HAP-1 (cell line): ENCODE measurements around the gene RBBP9.
"Not testable (repeated sequence)": the region's sequence is repeated elsewhere in the genome, so short reads cannot be mapped to it uniquely, and the experiment has no call there.

Experiments used
- DNase-seq, 2 experiments: peaks; one replicate each; pipeline ENCODE4 v3.0.0-alpha.2; 2016 to 2020; ENCODE audit warnings: low spot score in 2 of 2
- H3K27me3 ChIP-seq: fragments of 250-450 bp; sonication (Bioruptor Pico); 2 replicates; pipeline ENCODE4 v1.5.1; 2020; ENCODE audit warnings: low read depth, mild to moderate bottlenecking, moderate library complexity
- H3K36me3 ChIP-seq: fragments of 250-450 bp; sonication (Bioruptor Pico); replicated peaks from 2 replicates; pipeline ENCODE4 v1.5.1; 2020; ENCODE audit warnings: mild to moderate bottlenecking
- H3K4me1 ChIP-seq: fragments of 250-450 bp; sonication (Bioruptor Pico); 2 replicates; pipeline ENCODE4 v1.5.1; 2020; ENCODE audit warnings: mild to moderate bottlenecking
- H3K4me3 ChIP-seq: fragments of 250-450 bp; sonication (Bioruptor Pico); 2 replicates; pipeline ENCODE4 v1.5.1; 2020; ENCODE audit warnings: mild to moderate bottlenecking, moderate library complexity
- H3K9me3 ChIP-seq: fragments of 250-450 bp; sonication (Bioruptor Pico); 2 replicates; pipeline ENCODE4 v1.5.1; 2020; ENCODE audit warnings: mild to moderate bottlenecking, moderate library complexity
- in situ Hi-C: fragments of 300-500 bp; cut with MboI; formaldehyde crosslinking; loops from 3 replicates; pipeline ENCODE4 v1.14.3; 2020; ENCODE audit warnings: low sequenced_read_pairs, inconsistent platforms, mixed read lengths

The RBBP9 gene

DNA sequence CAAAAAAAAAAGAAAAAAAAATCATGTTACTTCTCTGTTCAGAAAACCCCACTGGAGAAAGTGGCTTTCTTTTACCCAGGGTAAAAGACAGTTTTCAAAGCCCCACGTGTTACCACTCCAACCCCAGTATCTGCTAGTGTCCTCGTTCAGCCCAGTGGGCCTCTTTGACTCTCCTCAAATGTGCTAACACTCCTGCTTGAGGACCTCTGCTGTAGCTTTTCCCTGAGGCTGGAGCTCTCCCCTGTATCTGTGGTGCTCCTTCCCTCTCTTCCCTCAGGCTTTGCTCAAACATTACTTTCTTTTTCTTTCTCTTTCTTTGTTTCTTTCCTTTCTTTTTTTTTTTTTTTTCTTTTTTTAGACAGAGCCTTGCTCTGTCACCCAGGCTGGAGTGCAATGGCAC, 26.0 kb upstream of the RBBP9 start:
- DNase-seq, result no peak
- no peak overlapping the region for H3K4me3 ChIP-seq
- H3K27me3 ChIP-seq, result no peaks in the 10 kb centered on the region
- no peaks in the 10 kb centered on the region for H3K9me3 ChIP-seq
- in situ Hi-C loops, result no loop called here
- no peaks in the 10 kb centered on the region for H3K4me1 ChIP-seq
- peaks cover 39% of the 10 kb centered on the region for H3K36me3 ChIP-seq

DNA sequence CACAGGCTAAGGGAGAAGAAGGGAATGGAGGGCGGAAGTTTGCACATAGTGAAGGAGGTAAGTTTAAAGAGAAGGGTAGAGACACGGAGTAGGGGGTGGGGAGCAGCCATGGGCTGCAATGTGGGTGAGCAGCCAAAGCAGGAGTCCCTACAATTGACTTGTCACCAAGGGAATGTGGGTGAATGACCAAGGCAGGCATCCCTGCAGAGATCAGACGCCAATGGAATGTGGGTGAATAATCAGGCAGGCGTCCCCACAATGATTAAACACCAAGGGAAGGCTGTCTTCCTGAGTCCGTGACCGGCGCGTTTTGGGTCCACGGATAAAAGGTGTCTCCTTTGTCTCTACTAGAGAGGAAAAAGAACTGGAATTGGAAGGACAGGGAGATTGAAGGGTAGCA, 25.0 kb upstream of the RBBP9 start:
- H3K9me3 ChIP-seq, DNase-seq, H3K4me1 ChIP-seq, H3K4me3 ChIP-seq, in situ Hi-C loops, H3K27me3 ChIP-seq: not testable (repeated sequence)
- peaks cover 32% of the 10 kb centered on the region for H3K36me3 ChIP-seq

DNA sequence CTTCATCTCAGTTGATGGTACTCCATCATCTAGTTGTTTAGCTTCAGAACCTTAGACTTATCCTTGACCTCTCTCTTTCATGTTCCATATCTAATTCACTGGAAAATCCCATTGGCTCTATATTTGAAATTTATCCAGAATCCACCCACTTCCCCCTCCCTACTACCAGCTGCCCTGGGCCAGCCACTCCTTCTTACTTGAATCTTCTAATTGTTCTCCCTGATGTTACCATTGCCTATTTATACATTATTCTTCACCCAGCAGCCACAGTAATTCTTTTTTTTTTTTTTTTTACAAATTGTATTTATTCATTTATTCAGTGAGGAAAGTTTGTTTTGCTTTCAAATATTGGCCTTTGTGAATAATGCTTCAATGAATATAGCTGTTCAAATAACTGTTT, 18.9 kb upstream of the RBBP9 start:
- in situ Hi-C loops, result no loop called here
- no peak for DNase-seq
- Histone ChIP-seq H3K9me3 (no peaks in the 10 kb centered on the region), H3K4me3 (no peak overlapping the region), H3K36me3 (peaks cover 36% of the 10 kb centered on the region), H3K27me3 (no peaks in the 10 kb centered on the region), H3K4me1 (no peaks in the 10 kb centered on the region)

DNA sequence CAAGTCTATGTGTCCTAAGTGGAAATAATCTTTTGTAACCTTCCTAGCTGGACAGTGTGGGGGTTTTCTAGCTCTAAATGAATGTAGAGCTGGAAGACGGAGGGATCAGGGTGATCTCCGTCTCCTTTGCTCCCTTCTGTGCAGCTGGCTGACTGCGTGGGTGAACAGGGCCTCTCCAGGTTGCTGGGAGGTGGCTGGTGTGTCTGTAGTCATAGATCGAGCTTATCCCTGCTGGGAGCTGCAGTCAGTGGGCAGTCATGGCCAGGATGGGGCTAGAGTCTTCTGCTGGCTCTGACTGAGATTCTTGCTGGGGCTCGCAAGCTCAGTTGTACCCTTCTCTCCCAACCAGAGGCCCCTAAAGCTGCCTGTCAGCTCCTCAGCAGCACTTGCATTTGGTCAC, 17.1 kb upstream of the RBBP9 start:
- Histone ChIP-seq H3K27me3 (no peaks in the 10 kb centered on the region), H3K4me3 (no peak overlapping the region), H3K36me3 (peaks cover 50% of the 10 kb centered on the region), H3K9me3 (no peaks in the 10 kb centered on the region), H3K4me1 (no peaks in the 10 kb centered on the region)
- no peak for DNase-seq
- in situ Hi-C loops, result no loop called here

DNA sequence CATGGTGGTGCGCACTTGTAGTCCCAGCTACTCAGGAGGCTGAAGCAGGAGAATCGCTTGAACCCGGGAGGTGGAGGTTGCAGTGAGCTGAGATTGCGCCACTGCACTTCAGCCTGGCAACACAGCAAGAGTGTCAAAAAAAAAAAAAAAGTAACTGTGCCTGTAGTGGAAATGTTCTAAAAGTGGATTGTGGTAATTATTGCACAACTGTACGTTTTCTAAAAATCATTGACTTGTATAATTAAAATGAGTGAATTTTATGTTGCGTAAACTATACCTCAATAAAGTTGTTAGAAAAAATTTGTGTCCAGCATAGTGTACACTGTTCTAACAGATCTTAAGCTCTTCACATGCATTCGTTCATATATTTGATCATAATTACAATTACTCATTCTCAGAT, 16.2 kb upstream of the RBBP9 start:
- Histone ChIP-seq H3K4me3 (no peak overlapping the region), H3K4me1 (peaks cover 4% of the 10 kb centered on the region; the same call in 1 of the 2 replicates), H3K36me3 (peaks cover 50% of the 10 kb centered on the region), H3K9me3 (no peaks in the 10 kb centered on the region), H3K27me3 (no peaks in the 10 kb centered on the region)
- in situ Hi-C loops, result no loop called here
- no peak for DNase-seq

DNA sequence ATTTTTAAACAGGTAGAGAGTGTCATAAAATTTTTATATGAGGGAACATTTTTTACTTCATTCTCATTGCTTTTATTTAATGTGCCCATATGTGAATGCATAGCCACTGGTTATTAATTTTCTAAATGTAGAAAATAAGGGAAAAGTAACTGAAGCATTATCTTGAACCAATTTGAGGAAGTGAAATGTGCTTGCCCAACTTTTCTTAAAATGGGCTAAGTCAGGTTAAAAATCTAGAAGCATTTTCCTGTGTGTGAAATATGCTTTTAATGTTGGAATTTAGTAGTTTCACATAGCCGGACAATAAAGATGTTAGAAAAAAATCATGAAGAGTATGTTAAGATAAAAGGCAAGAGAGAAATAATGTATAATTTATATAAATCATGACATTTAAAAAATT, 14.5 kb upstream of the RBBP9 start:
- no peak for DNase-seq
- no peaks in the 10 kb centered on the region for H3K9me3 ChIP-seq
- H3K4me3 ChIP-seq, result no peak overlapping the region
- peaks cover 50% of the 10 kb centered on the region for H3K36me3 ChIP-seq
- H3K27me3 ChIP-seq, result no peaks in the 10 kb centered on the region
- H3K4me1 ChIP-seq, result peaks cover 7% of the 10 kb centered on the region
- in situ Hi-C loops, result no loop called here

DNA sequence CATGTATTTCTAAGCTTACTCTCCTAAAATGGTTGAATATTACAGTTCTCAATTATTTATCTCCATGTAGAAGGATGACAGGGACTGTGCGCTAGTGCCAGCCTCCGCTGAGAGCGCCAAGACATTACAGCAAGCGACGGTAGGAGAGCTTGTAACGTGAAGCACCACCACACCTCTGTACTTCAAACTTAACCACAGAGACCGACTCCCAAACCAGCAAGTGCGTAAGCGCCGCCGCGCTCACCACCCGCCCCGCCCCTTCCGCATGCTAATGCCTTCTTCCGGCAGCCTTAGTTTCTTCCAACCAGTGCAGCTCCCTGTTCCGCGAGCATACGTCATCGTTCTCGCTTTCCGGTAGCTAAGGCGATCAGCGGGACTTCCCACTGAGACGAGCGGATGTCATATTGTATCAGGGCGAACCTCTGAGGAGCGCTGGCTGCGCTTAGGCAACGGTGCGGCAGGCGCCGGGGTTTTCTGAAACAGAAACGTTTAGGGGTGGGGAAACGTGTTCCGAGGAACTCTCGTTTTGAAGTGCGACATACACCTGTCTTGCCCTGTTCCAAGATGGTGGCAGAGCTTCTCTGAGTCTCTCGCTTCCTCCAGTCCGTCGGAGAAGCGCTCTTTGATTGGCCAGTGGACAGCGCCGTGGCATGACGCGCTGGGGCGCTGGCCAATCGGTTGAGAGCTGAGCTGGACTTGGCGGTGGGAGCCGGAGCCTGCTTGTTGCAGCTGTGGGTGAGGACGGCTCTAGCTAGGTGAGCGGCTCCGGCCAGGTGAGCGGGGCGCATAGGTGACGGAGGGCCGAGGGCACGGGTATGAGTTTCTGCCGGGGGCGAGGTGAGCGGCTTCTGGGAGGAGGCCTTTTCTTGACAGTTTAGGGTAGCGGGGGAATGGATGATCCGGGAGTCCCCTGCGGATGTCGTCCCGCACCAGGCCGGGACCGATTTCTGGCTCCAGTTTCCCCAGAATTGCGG, 10.5 kb upstream of the RBBP9 start, which contains the start of gene SEC23B:
TSS of gene SEC23B (plus strand) at position 723 of the 974 bp plus-strand sequence. CDS start 2,896 bp downstream, outside the sequence.
- Histone ChIP-seq H3K9me3 (no peaks in the 10 kb centered on the region), H3K27me3 (no peaks in the 10 kb centered on the region), H3K4me1 (peaks cover 7% of the 10 kb centered on the region), H3K4me3 (peak within 1 kb of the TSS; percentile 90), H3K36me3 (peaks cover 28% of the 10 kb centered on the region)
- in situ Hi-C loops, result no loop called here
- DNase-seq, result peak; percentile 97 to 98

DNA sequence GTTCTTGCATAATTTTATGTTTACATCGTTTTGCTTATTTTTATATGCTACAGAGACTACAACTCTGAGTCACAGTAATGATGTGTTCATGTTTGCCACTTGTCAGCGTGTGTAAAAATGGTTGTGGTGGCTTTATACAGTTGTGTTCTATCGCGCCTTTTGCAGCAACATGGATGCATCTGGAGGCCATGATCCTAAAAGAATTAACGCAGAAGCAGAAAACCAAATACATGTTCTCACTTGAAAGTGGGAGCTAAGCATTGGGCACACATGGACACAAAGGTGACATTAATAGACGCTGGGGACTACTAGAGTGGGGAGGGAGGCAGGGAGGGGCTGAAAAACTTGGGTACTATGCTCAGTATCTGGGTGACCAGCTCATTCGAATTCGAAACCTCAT, 9.7 kb upstream of the RBBP9 start:
- in situ Hi-C loops, result no loop called here
- DNase-seq, result no peak
- Histone ChIP-seq H3K27me3 (no peaks in the 10 kb centered on the region), H3K36me3 (peaks cover 22% of the 10 kb centered on the region), H3K4me3 (peak overlapping the region; percentile 90), H3K9me3 (no peaks in the 10 kb centered on the region), H3K4me1 (peaks cover 7% of the 10 kb centered on the region)

DNA sequence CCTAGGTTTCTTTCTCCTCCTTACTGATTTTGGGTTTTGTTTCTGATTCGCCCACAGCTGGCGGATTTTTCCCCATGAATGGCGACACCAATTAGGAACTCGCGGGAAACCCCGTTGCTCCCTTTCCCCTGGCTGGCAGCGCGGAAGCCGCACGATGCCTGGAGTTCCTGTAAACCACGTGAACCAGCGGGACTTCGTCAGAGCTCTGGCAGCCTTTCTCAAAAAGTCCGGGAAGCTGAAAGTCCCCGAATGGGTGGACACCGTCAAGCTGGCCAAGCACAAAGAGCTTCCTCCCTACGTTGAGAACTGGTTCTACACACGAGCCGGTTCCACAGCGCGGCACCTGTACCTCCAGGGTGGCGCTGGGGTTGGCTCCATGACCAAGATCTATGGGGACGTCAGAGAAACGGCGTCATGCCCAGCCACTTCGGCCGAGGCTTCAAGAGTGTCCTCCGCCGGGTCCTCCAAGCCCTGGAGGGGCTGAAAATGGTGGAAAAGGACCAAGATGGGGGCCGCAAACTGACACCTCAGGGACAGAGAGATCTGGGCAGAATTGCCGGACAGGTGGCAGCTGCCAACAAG, 7.5 kb upstream of the RBBP9 start:
- Histone ChIP-seq H3K27me3 (no peaks in the 10 kb centered on the region), H3K4me1 (peaks cover 7% of the 10 kb centered on the region), H3K4me3 (no peak overlapping the region), H3K9me3 (no peaks in the 10 kb centered on the region), H3K36me3 (peaks cover under 1% of the 10 kb centered on the region; the same call in 1 of the 2 replicates)
- DNase-seq, result no peak
- in situ Hi-C loops, result no loop called here

DNA sequence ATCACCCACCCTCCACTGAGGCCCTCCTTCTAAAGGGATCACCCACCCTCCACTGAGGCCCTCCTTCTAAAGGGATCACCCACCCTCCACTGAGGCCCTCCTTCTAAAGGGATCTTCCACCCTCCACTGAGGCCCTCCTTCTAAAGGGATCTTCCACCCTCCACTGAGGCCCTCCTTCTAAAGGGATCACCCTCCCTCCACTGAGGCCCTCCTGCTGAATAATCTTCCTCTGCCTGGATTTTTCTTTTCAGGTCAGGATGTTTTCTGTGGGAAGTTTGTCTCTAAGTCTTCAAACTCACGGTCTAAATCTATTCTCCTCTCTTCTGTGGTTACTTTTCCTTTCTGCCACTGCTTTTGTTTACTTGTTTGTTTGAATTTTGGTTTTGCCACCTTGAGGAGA, 4.6 kb upstream of the RBBP9 start:
- H3K36me3 ChIP-seq, H3K4me1 ChIP-seq, in situ Hi-C loops, DNase-seq, H3K4me3 ChIP-seq, H3K27me3 ChIP-seq, H3K9me3 ChIP-seq: not testable (repeated sequence)

DNA sequence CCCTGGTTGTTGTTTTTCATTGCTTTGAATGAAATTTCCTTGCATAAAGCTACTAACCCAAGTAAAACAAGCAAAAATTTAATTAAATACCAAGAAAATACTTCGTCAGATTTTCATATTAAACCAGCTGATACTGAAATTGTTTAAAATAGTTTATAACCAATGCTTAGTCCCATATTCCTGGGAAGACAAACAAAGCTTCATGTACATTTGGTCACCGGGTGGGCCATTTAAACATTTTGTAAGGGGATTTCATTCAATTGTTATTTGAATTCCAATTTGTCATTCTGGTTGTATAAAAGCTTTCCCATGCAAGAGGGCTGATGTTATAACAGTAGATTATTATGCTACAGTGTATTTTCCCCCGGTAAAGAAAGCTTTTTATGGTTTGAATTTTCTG, 578 bp upstream of the RBBP9 start:
- Histone ChIP-seq H3K27me3 (no peaks in the 10 kb centered on the region), H3K4me3 (peak overlapping the region; percentile 75), H3K36me3 (peaks cover 10% of the 10 kb centered on the region), H3K9me3 (no peaks in the 10 kb centered on the region), H3K4me1 (peaks cover 7% of the 10 kb centered on the region)
- DNase-seq, result no peak
- in situ Hi-C loops, result no loop called here

DNA sequence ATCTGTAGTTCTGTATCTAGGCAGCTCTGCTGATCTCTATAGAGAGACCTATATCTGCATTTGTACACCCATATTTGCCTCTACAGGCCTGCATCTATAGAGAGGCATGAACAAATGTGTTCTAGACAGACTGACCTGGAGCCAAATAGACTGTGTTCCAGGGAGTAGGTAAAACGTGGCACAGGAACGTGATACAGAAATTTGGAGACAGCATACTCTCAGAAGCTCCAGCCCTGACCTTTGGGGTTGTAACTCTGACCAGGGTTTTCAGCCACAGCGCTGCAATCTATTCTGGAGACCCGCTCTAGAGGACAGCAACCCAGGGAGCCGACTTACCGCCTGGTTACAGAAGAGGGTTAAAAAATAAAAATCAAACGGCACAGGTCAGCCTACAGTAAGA, 983 bp downstream of the RBBP9 start:
- Histone ChIP-seq H3K9me3 (no peaks in the 10 kb centered on the region), H3K36me3 (peaks cover 15% of the 10 kb centered on the region), H3K27me3 (no peaks in the 10 kb centered on the region), H3K4me1 (peaks cover 7% of the 10 kb centered on the region), H3K4me3 (peak overlapping the region; percentile 75)
- in situ Hi-C loops, result no loop called here
- DNase-seq, result peak in 1 of 2 experiments; percentile 14

DNA sequence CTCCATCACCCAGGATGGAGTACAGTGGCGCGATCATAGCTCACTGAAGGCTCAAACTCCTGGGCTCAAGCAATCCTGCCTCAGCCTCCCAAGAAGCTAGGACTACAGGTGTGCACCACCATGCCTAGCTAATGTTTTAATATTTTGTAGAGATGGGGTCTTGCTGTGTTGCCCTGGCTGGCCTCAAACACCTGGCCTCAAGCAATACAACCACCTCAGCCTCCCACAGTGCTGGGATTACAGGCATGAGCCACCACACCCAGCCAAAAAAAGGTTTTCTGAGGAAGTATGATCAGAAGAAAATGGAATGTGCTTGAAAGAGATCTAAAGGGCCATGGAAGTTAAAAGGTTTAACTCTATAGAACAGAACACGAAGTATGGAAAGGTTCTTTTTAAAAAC, 8.7 kb downstream of the RBBP9 start:
- H3K4me3 ChIP-seq, result no peak overlapping the region
- in situ Hi-C loops, result no loop called here
- H3K4me1 ChIP-seq, result no peaks in the 10 kb centered on the region
- no peaks in the 10 kb centered on the region for H3K27me3 ChIP-seq
- H3K9me3 ChIP-seq, result no peaks in the 10 kb centered on the region
- no peak for DNase-seq
- H3K36me3 ChIP-seq, result peaks cover 47% of the 10 kb centered on the region

DNA sequence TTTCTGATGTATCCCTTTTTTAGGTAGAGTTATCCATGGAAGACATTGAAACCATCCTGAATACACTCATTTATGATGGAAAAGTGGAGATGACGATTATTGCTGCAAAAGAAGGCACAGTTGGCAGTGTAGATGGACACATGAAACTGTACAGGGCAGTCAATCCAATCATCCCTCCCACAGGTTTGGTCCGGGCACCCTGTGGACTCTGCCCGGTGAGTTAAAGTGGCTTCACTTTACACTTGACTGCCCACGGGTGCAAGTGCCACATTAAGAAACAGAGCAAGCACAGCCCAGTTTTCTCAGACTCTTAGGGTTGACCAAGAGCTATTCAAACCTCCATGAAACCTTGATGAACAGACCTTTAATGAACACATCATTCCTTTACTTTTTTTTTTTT, 15.4 kb downstream of the RBBP9 start:
- Histone ChIP-seq H3K27me3 (no peaks in the 10 kb centered on the region), H3K4me3 (no peak overlapping the region), H3K4me1 (no peaks in the 10 kb centered on the region), H3K9me3 (no peaks in the 10 kb centered on the region), H3K36me3 (peaks cover 70% of the 10 kb centered on the region)
- in situ Hi-C loops, result no loop called here
- DNase-seq, result no peak
